HG03378 (cell line): Measurements from ENCODE around the gene LIN37.
"Not testable (repeated sequence)": the region's sequence is repeated elsewhere in the genome, so short reads cannot be mapped to it uniquely, and the experiment has no call there.

ENCODE experiments used
- ATAC-seq: cut with Tn5 transposase; IDR thresholded peaks from one replicate; pipeline ENCODE4 v1.9.1; 2021; ENCODE audit warnings: mild to moderate bottlenecking, moderate library complexity; ENCODE audit not compliant: unreplicated experiment

The LIN37 gene

DNA sequence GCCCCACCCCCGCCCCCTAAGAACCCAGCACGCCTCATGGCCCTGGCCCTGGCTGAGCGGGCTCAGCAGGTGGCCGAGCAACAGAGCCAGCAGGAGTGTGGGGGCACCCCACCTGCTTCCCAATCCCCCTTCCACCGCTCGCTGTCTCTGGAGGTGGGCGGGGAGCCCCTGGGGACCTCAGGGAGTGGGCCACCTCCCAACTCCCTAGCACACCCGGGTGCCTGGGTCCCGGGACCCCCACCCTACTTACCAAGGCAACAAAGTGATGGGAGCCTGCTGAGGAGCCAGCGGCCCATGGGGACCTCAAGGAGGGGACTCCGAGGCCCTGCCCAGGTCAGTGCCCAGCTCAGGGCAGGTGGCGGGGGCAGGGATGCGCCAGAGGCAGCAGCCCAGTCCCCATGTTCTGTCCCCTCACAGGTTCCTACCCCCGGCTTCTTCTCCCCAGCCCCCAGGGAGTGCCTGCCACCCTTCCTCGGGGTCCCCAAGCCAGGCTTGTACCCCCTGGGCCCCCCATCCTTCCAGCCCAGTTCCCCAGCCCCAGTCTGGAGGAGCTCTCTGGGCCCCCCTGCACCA is 38.9 kb downstream of the LIN37 start:
- ATAC-seq, result no peak

DNA sequence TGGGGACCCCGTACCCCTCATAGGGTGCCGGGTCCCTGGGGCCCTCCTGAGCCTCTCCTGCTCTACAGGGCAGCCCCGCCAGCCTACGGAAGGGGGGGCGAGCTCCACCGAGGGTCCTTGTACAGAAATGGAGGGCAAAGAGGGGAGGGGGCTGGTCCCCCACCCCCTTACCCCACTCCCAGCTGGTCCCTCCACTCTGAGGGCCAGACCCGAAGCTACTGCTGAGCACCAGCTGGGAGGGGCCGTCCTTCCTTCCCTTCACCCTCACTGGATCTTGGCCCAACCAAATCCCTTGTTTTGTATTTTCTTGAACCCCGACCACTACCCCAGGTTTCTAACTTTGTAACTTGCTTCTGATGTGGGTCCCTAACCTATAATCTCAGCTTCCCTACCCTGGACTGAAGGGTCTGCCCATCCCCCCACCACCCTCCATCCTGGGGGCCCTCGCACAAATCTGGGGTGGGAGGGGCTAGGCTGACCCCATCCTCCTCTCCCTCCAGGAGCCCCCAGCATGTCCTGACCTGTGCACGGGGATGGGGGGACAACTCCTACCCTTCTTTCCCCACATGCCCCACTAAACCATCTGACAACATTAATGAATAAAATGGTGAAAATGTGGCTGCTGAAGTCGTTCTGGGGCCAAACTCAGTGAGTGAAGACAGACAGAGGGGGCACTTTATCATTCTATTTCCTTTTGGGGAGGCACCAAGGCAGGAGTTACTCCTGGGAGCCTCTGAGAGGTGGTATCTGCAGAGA is 40.0 kb downstream of the LIN37 start:
- no peak for ATAC-seq

DNA sequence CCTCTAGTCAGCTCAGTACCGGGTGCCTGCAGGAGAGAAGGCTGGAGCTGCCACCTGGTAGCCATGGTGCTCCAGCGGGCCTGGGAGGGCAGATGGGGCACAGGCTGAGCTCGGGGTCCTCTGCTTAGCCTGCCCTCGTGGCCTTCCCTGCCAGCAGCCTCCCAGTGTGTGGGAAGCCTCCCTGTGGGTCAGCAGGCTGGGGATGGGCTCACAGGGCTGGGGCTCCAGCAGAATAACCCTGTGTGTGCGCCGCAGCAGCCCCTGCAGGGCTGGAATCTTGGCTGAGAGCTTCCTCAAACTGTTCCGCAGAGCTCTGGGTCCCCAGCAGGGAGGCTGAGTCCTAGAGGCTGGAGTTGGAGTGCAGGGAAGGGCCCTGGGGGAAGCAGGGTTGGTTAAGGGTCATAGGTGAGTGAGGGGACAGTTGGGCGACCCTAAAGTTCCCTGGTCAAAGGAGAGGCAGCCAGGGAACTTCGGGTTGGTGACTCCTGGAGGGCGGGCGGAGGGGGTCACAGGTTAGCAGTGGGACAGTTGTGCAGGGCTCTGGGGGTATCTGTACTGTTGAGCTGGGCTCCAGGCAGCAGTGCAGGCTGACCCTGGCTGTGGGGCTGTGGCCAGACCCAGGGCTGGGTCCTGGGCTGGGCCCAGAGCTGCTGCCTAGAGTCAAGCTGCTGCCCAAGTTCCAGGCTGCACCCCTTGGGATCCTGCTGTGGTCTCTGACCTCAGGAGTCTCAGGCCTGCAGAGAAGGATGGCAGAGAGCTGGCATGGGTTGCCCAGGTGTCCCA is 41.0 kb downstream of the LIN37 start:
- no peak for ATAC-seq

DNA sequence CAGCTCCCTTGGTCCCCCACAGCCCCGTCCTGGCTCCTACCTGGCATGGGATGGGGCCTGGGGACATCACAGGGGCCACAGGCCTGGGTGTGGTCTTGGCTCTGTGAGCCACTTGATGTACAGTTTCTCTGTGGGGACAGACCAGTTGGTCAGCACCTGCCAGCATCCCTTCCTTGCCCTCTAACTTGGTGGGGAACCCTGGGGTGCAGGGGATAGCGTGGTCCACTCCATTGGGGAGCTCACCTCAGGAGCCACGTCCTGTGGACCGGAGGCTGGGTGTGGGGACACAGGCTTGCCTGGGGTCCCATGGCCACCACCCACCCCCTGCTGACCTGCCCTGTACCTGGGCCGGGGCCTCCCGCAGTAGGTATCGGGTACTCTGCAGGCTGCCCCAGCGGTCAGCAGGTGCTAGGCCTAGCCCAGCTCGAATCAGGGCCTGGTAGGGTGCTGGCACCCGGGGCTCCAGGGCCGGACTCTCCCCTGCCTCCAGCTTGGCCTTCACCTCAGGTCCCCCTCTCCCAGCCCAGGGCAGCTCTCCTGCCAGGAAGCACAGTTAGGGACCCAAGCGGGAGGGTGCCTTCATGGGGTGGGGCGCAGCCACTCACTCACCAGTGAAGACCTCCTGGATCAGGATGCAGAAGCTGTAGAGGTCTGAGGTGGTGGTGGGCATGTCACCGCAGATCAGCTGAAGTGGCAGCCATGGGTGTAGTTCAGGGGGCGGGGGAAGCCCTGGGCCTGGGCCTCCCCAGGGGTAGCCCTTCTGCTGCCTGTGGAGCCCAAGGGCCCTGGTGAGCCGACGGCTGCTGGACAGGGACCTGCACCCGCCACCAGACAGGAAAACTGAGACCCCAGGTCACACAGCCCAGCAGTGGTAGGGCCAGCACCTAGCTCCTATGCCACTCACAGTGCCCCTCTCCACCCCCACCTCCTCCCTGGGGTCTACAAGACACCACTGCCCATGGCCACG is 41.9 kb downstream of the LIN37 start:
- ATAC-seq, result no peak

DNA sequence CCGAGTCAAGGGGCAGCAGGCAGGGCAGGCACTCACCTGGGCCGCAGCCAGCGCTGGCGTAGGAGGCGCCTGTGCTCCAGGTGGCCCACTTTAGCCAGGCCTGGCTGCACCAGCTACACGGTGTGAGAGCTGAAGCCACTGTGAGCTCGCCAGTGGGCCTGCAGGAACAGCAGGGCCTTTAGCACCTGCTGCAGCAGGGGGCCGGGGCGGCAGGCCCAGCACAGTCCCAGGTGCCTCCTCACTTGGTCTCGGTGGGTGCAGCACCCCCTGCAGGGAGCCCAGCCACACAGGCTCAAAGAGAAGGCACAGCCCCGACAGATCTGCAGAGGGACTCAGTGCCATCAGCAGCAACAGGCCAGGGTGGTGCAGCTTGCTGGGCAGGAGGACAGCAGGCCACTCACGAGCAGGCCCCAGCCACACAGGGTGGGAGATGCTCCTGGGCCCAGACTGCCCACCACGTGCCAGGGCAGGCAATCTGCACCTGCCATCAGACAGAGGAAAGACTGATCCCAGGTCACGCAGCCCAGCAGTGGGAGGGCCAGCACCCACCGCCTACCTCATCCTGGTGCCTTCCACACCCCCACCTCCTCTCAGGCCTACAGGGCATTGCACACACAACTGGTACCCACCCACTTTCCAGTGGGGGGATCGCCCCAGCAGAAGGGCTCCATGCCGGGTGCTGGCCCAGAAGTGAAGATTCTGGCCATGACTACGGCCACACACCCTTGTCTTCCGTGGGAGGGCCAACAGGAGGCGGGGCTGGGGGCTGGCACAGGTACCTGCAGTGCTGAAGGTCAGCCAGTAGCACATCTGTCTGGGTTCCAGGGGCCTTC is 42.8 kb downstream of the LIN37 start:
- no peak for ATAC-seq

DNA sequence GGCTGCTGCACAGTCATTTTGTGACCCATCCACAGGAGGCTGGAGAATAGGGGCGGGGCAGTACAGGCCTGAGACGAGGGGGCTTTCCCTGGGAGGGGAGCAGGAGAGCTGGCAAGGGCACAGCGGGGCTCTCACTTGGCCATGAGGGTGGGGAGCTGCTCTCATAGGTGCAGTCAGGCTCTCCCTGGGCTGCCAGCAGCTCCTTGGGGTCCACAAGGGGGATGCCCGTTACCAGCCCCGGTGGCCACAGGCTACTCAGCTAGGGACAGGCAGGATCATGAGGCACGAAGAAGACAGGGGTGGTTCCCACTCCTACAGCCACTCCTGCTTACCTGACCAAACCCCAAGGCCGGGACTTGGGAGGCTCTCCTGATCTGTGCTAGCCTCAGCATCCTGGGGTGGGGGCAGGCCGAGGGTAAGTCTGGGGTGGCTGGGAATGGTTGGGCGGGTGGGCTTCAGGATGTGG is 43.5 kb downstream of the LIN37 start:
- no peak for ATAC-seq

DNA sequence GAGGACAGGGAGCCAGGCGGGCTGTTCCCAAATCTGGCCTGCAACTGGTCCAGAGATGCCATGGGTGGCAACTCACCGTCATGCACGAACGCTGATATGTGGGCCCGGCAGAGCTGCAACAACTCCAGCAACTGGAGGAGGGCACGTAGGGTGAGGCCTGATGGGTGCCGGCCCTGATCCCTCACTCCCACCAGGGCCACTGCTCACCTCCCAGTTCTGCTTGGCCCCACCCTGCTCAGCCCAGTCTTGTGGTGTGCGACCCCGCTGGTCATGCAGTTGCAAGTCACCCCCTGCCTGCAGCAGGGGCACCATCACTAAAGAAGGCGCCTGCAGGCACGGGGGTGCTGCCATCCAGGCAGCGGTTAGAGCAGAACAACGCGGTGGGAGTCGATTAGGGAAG is 43.9 kb downstream of the LIN37 start:
- ATAC-seq, result no peak

DNA sequence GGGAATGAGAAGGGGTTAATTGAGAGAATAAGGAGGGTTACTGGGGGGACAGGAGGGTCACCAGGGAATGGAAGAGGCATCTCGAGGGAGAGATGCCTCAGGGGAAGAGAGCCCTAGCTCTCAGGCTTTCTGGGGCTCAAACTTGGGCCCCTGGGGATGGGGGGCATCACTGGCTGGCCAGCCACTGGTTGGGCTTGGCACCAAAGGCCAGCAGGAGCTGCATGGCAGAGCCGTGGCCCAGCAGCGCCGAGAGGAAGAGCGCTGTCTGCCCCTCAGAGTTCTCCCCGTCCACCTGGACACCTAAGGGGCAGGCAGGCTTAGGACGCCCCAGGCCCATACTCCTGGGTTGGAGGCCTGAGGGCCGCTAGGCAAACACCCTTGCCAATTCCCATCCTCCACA is 44.5 kb downstream of the LIN37 start:
- no peak for ATAC-seq

DNA sequence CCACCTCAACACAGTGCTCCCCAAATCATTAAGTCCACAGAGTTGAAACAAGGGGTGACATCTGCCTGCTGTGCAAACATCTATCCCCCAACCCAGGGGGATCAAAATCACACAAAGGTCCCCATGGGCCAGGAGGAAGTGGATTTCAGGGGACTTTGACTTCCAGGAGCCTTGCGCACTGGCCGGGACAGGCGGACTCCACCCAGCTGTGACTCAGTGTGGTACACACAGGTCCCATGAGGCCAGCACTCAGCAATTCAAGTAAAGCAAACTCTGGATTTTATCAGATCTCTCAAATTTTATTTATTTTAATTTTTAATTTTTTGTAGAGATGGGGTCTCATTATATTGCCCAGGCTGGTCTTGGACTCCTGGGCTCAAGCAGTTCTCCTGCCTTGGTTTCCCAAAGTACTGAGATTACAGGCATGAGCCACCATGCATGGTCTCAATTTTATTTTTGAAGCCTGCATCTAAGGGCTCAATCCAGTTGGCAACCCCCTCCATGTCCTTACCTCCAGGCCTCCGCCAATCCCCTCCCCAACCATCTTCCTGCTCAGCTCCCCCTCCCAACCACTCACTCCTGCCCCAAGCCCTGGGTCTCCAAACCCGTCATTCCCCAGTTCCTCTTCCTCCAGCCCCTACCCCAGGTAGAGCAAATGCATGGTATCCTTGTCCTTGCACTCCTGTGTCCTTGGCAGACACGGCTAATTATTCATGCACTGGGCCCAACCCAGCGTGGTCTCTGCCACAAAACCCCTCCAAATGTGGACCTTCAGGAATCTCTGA is 45.2 kb downstream of the LIN37 start:
- ATAC-seq, result no peak

DNA sequence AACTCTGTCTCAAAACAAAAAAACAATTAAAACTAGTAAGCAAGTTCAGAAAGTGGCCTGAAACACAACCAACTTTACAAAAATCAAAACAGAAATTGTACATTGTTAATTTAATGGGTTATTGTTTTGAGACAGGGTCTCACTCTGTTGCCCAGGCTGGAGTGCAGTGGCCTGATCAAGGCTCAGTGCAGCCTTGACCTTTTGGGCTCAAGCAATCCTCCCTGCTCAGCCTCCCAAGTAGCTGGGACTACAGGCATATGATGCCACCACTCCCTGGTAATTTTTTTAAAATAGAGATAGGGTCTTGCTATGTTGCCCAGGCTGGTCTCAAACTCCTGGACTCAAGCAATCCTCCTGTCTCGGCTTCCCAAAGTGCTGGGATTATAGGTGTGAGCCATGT is 47.2 kb downstream of the LIN37 start:
- not testable (repeated sequence) for ATAC-seq

DNA sequence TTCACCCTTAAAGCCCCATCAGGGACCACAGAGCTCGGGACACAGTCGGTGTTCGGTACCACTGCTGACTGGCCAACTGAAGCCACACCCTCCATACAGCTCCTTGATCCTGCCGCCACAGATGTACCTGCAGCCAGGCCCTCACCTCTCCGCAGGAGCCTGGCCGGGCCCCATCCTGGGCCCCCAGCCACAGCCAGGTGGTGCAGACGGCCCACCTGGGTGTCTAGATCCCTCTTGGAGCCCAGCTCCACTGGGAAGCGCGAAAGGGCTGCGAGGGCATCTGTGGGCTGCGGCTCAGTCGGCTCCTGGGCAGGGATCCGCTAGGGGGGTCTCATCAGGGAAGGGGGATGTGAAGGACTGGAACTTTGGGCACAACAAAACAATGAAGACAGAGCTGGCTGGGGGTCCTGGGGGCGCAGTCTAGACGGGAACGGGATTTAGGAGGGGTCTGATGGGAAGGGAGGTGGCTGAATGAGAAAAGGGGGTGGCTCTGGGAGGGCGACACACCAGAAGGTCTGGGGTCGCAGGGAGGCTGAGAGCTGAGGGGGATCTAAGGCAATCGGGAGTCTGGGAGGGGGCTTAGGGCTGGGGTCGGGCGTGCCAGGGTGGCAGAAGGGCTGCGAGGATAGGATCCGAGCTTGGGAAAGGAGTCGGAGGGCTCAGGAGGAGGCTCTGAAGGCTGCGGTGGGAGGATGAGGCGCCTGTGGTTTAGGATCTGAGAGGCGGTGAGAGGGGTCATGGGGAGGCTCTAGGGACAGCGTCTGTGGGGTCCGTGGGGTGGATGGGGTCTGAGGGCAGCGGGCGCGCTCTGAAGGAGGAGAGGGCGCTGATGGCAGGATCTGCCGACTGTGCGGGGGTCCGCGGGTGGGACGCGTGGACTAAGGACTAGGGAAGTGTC is 48.5 kb downstream of the LIN37 start:
- ATAC-seq, result no peak

DNA sequence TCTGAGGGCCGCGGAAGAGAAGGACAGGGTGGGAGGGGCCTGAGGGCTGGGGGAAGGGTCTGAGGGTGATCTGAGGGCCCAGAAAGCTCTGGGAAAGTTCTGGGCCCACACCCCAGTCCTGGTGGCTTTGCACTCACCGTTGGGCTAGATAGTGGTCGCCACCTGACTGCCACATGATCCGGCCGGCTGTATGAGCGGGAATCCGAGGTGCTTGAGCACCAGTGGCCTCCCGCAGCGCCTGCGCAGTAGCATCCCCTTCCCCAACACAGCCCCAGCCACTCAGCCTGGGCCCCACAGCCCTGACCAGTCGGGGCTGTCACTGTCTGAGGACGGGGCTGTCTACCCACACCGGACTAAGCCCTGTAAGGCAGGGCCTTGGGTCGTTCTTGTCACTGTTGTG is 49.3 kb downstream of the LIN37 start:
- no peak for ATAC-seq

DNA sequence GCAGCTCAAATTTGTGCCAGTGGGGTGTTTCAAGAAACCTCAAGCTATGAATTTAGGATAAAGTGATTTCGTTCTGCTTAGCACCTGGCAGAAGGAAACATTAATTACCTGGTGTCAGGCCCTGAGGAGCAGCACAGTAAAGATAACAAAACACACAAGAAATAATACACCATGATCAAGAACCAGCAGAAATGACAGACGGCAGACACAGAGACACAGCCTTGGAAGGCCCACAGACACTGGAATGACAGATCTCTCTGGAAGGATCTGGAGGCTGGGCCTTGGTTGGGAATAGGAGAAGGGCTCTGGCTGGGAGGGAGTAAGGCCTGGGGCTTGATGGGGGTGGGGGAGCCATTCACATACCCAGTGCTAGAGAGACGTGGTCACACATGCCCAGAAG is 53.5 kb downstream of the LIN37 start:
- ATAC-seq, result no peak
